Heart right ventricle (tissue), 16 donors: Measurements from ENCODE around the gene VKORC1. TPM values are rescaled to one million over a fixed set of nuclear protein-coding genes. Genes with fewer than 3 reads are reported as not detected.

ENCODE experiments used
- ATAC-seq, 8 donors: fragments of 200-7000 bp; cut with Tn5 transposase; one replicate each; pipeline ENCODE4 v1.9.1; 2020; ENCODE audit warnings: mild to moderate bottlenecking in 8 of 8, moderate library complexity in 8 of 8, moderate number of reproducible peaks in 1 of 8
- DNase-seq, 2 donors: peaks; one replicate each; pipeline ENCODE4 v3.0.0-alpha.2; 2020
- H3K27ac ChIP-seq, 10 donors: fragments of 200-600 bp; sonication (generic) in 2 of 10; one replicate each; pipeline versions ENCODE4 v1.5.0 to v1.8.0; 2020 to 2022; ENCODE audit warnings: mild to moderate bottlenecking in 3 of 10
- H3K27me3 ChIP-seq, 7 donors: fragments of 200-600 bp; one replicate each; pipeline ENCODE4 v1.8.0; 2021 to 2022; ENCODE audit warnings: mild to moderate bottlenecking in 2 of 7
- H3K36me3 ChIP-seq, 9 donors: fragments of 200-600 bp; sonication (generic) in 1 of 9; one replicate each; pipeline versions ENCODE4 v1.5.0 to v1.8.0; 2020 to 2022; ENCODE audit warnings: mild to moderate bottlenecking in 2 of 9
- H3K4me1 ChIP-seq, 9 donors: fragments of 200-600 bp; sonication (generic) in 1 of 9; one replicate each; pipeline versions ENCODE4 v1.5.0 to v1.8.0; 2020 to 2022; ENCODE audit warnings: mild to moderate bottlenecking in 4 of 9
- H3K4me3 ChIP-seq, 10 donors: fragments of 200-600 bp; sonication (generic) in 2 of 10; one replicate each; pipeline versions ENCODE4 v1.5.0 to v1.8.0; 2020 to 2022; ENCODE audit warnings: mild to moderate bottlenecking in 7 of 10, moderate library complexity in 2 of 10
- H3K9me3 ChIP-seq, 11 donors: fragments of 200-600 bp in 10 of 11; sonication (generic) in 2 of 11; one replicate each; pipeline versions ENCODE4 v1.5.0 to v1.8.0; 2013 to 2022; ENCODE audit warnings: mild to moderate bottlenecking in 2 of 11, control low read depth in 1 of 11, moderate library complexity in 1 of 11
- CTCF ChIP-seq, 9 donors: fragments of 200-600 bp; sonication (generic) in 2 of 9; IDR thresholded peaks; one replicate each; pipeline versions ENCODE4 v1.5.0 to v1.8.0; 2021 to 2022; ENCODE audit warnings: antibody characterized with exemption in 9 of 9, mild to moderate bottlenecking in 5 of 9, moderate library complexity in 1 of 9
- WGBS, 2 donors: extraction: QIAGEN DNeasy Blood & Tissue Kit; methylation state at CpG; one replicate each; pipeline ENCODE4 v1.1.7; 2013; ENCODE audit warnings: inconsistent platforms in 1 of 2; 5-methylcytosine and 5-hydroxymethylcytosine counted together
- intact Hi-C, 10 donors: fragments of 100-400 bp; cut with DNase I; formaldehyde crosslinking; loops; one replicate each; pipeline versions ENCODE4 v1.11.1 to v1.14.2; 2022
- polyA plus RNA-seq, 2 donors: library from polyadenylated mRNA; stranded (reverse); fragments of 200-250 nt; gene quantifications; one replicate each; pipeline ENCODE4 v1.2.3, GENCODE V29; 2013
- total RNA-seq, 10 donors: library from RNA; stranded (reverse); fragmentation: NEBNext Ultra II Directional in 3 of 10; extraction: Animal tissue kit (Norgen Biotek cat#: 25700) in 3 of 10; gene quantifications; one replicate each; pipeline versions ENCODE4 v1.2.1 to v1.2.4, GENCODE V29; 2021 to 2023
- donor health status: Arrhythmogenic right ventricular cardiomyopathy.
- donor health status: ischemic (EF 13 %, LVEDD 7.1; RV severe dilation, severe dysfunction).
- donor health status: healthy with polysubstance abuse.
- donor health status: DM: no; HTN: yes; CAD: no.
- donor health status: DM: no; HTN: no; CAD: no.
- donor health status: ischemic (EF 25% LVEDD 6.9; RV normal size, moderate dysfunction).
- donor health status: ischemic (EF 25% LVEDD 5.7; RV mildly dilated, moderate dysfunction).
- donor health status: healthy.
- donor health status: DM: yes; HTN: yes; CAD: no.
- donor health status: Ischemic cardiomyopathy.
- donor health status: ischemic (EF 35%, LVEDD 5.7; RV mildly dilated, moderate dysfunction).
- donor health status: nonischemic (EF 11% LVEDD 7.7; RV severe dilation, severe dysfunction).
- donor health status: DM: yes; HTN: yes; CAD: no.
- donor health status: PGD.
- donor health status: ischemic (EF 29% LVEDD 5.4; RV normal size, mild dysfunction).
- donor health status: nonischemic (EF 23%, LVEDD 6.1; RV moderate dilation, normal function).

The VKORC1 gene
- total and polyA plus RNA-seq, 12 donors: 27.0 to 139 (median 34.3) TPM

GRCh38 chr16:31108035-31108793, 13.6 kb upstream of the VKORC1 start, which contains the start of gene BCKDK:
Gene BCKDK, plus strand, starts transcription at chr16:31108386. Its CDS starts 838 bp downstream, at chr16:31109224.
- Histone ChIP-seq H3K4me3 (peak within 1 kb of the TSS; percentile 81 to 100 (median 98)), H3K27me3 (no peaks in the 10 kb centered on the region), H3K4me1 (peaks cover 15 to 47% (median 29%) of the 10 kb centered on the region in 9 donors), H3K36me3 (peaks cover 0 to 41% (median 30%) of the 10 kb centered on the region in 9 donors), H3K9me3 (no peaks in the 10 kb centered on the region), H3K27ac (peak within 1 kb of the TSS; percentile 85 to 99 (median 96))
- intact Hi-C loops: loop anchor here in 5 of 10 donors (2.0 to 5.0 kb wide), 3 partner anchors 34 to 36 kb away; partner anchors contain the start of genes ZNF646 (in 1 of the 5) and ZNF668 (in 1 of the 5)
- DNase-seq (peak; percentile 70 to 85), ATAC-seq (peak; percentile 72 to 91 (median 82))
- 3% methylated on average over 60 to 68 of the region's 68 CpGs for WGBS, 2 donors
- no peak for TF ChIP-seq CTCF (IDR thresholded peaks at IDR 0.05)

GRCh38 chr16:31107465-31107867, 12.9 kb upstream of the VKORC1 start:
- DNase-seq (no peak), ATAC-seq (no peak)
- no peaks in the 10 kb centered on the region for H3K9me3 ChIP-seq
- H3K27me3 ChIP-seq: no peaks in the 10 kb centered on the region
- peaks cover 0 to 34% (median 25%) of the 10 kb centered on the region in 9 donors for H3K36me3 ChIP-seq
- peaks cover 8 to 39% (median 22%) of the 10 kb centered on the region in 9 donors for H3K4me1 ChIP-seq
- WGBS, 2 donors: 96 to 98% methylated on average over 6 of the region's 6 CpGs
- intact Hi-C loops: loop anchor here in 4 of 10 donors (5.0 kb wide), 2 partner anchors 35 kb away; partner anchors contain the start of genes ZNF646 (in 1 of the 4) and ZNF668 (in 1 of the 4)
- peak overlapping the region in 7 of 10 donors; percentile 87 to 99 (median 97) for H3K27ac ChIP-seq
- peak overlapping the region in 2 of 10 donors; percentile 98 to 99 for H3K4me3 ChIP-seq
- no peak for TF ChIP-seq CTCF (IDR thresholded peaks at IDR 0.05)

GRCh38 chr16:31106509-31107464, 12.2 kb upstream of the VKORC1 start:
- ATAC-seq: no peak
- no peak for TF ChIP-seq CTCF (IDR thresholded peaks at IDR 0.05)
- H3K4me1 ChIP-seq: peaks cover 7 to 32% (median 15%) of the 10 kb centered on the region in 9 donors
- H3K36me3 ChIP-seq: peaks cover 0 to 27% (median 18%) of the 10 kb centered on the region in 9 donors
- 90 to 91% methylated on average over 28 of the region's 28 CpGs for WGBS, 2 donors
- intact Hi-C loops: loop anchor here in 4 of 10 donors (5.0 kb wide), 2 partner anchors 34 to 36 kb away; partner anchors contain the start of genes ZNF646 (in 1 of the 4) and ZNF668 (in 1 of the 4)
- H3K27me3 ChIP-seq: no peaks in the 10 kb centered on the region
- no peak for DNase-seq
- H3K27ac ChIP-seq: peak overlapping the region in 2 of 10 donors; percentile 83 to 84
- H3K4me3 ChIP-seq: no peak overlapping the region
- H3K9me3 ChIP-seq: no peaks in the 10 kb centered on the region
